A204.1 (cell line): ENCODE data around the gene ACIN1.
A peak's percentile ranks its signal among the peaks of the same experiment; 100 is the strongest.
"Not testable (repeated sequence)": the region's sequence is repeated elsewhere in the genome, so short reads cannot be mapped to it uniquely, and the experiment has no call there.

ENCODE experiments used
- FAIRE-seq: peaks from 2 replicates; lab custom pipeline; 2012; peaks lifted over from hg19 to GRCh38; lab: Jason Lieb, UNC

The ACIN1 gene

DNA sequence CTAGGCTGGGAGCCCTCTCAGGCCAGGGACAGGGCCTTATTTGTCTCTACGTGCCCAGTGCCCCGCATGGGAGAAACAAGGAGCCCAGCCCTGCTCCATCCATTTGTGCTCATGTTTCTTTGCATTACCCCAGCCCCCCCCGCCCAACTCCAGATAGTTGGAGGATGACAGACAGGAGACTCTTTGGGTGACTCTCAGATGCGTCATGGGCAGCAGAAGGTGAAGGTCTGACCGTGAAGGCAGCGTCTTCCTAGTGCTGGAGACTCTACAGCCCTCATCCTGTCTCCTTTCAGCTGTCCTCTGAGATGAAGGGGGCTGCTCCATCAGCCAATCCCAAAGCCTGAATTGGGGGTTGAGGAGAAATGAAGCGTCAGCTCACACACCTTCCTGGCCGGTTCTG lies 53.2 kb downstream of the ACIN1 start:
- no peak for FAIRE-seq

DNA sequence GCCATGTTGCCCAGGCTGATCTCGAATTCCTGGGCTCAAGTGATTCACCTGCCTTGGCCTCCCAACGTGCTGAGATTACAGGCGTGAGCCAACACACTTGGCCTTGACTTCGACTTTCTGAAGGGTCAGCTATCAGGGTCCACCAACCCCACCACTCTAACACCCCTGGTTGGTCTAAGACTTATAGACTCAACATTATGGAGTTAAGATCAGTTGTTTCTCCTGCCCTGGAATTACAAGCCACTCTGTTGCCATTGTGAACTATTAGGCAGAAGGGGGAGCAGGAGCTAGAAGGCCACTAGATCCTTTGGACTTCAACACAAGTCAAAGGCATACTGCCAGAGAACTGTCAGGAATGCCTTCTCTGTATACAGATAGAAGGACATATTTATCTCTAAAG lies 54.8 kb downstream of the ACIN1 start:
- no peak for FAIRE-seq

DNA sequence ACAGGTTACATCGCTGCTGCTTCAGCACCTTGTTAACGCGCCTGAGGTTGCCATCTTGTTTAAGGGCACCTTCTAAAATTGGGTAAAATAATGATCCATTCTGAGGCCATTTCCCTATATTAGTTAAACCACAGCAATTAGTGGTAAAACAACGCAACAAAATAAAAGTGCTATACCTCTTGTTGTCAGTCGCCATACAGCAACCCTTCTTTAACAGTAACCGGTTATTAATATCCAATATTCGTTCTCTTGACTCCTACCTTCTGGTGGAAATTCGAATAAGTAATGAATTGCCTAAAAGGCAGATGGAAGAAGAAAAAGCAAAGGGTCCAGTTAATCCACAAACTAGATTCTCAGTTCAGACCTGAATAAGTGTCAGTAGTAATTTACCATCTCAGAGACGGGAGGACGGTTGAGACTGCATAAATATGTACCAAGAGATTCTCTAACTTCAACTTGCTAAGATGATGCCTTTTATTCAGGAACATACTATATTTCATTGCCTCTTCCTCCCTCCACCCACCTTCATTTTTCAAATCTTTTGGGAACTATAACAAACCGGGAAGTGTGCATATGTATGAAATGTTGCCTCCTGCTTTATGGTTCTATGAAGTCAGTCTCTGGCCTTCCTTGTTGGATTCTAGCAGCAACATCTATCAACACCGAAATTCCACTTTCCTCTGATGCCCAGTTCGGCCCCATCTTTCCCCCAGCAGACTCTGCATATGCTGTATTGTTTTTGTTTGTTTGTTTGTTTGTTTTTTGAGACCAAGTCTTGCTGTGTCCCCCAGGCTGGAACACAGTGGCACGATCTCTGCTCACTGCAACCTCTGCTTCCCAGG lies 59.4 kb downstream of the ACIN1 start:
- FAIRE-seq: no peak

DNA sequence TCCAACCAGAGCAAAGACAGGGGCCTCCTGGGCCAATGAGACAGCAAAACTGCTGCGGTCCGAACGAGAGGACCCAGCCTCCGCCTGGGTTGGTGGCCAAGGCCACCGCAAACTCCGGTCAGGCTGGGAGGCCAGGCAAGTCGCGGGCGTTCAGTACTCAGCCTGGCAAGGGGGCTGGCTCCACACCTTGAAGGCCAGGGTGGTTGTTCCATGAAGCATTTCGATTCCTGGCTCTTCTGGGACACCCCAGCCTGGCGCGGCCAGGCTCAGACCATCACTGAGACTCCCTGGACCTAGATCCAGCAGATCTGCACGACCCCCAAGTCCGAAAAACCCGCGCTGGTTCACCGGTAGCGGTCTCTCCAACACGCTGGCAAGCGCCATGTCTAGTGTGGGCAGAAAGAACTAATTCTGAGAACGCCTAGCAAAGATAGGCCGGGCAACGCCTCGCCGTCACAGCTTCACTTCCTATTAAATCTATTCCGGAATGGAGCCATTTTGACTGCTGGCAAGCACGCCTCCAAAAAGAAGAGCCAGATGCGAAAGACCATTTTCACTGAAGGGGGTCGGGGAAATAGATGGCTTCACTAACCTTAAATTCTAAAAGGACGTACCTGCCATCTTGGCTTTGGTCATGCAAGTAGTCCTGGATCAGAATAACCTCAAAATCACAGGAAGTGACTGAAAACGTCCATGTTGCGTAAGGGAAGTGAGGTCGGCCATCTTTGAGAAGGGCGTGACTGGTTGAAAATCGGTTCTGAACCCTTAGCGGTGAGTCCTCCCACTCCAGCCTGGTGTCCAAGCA lies 60.2 kb downstream of the ACIN1 start, which contains the start of gene PSMB5:
Gene PSMB5 (minus strand): TSS at position 403 of the 805 bp plus-strand sequence. CDS start 19 bp downstream, at position 384.
- peak; percentile 83 for FAIRE-seq

DNA sequence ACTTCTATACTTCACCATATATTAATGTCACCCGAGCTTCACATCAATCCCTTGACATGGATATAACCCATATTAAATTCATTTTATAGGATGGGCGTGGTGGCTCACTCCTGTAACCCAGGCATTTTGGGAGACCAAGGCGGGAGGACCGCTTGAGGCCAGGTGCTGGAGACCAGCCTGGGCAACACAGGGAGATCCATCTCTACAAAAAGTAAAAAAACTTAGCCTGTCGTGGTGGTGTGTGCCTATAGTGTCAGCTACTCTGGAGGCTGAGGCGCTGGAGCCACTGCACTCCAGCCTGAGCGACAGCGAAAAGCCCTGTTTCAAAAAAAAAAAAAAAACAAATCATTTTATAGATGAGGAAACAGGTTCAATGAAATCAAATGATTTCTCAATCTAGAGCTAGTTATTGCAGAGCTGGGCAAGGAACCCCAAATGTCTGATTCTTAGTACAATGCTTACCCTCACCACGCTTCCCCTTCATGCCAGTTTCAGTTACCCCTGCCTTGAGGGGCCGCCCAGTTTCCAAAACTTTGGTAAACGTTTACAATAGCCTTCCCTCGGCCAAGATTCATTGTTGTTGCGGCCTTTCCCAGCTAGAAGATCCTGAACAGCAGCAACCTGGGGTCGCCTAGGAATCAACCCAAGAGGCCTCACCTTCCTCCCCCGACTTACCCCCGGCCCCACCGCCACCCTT lies 61.0 kb downstream of the ACIN1 start:
- FAIRE-seq: no peak

DNA sequence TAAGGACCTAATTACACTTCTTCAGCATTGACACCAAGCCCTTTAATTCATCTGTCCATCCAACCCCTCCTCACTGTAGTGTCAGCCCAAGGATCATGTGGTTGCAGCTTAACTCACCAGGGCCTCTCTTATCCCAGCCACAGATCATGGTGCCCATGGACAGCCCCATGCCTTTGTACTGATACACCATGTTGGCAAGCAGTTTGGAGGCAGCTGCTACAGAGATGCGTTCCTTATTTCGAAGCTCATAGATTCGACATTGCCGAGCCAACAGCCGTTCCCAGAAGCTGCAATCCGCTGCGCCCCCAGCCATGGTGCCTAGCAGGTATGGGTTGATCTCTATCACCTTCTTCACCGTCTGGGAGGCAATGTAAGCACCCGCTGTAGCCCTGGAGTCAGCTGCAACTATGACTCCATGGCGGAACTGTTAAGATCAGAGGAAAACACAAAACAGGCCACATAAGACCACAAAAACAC lies 61.6 kb downstream of the ACIN1 start:
- FAIRE-seq: no peak

DNA sequence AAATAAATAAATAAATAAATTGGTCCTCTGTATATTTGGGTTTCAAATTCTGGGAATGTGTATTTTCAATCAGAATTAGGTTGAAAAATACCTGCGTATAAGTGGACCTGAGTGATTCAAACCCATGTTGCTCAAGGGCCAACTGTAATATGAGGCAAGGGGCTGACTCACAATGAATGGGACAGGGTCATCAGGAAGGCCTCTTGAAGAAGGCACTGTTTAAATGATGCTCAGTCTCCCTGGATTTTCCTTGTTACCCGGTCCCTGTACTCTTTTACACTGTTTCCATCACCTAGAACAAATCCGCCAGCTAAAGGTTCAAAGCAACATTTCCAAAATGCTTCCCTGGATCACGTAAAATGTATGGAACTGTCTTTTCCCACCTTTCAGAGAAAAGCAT lies 64.0 kb downstream of the ACIN1 start:
- no peak for FAIRE-seq

DNA sequence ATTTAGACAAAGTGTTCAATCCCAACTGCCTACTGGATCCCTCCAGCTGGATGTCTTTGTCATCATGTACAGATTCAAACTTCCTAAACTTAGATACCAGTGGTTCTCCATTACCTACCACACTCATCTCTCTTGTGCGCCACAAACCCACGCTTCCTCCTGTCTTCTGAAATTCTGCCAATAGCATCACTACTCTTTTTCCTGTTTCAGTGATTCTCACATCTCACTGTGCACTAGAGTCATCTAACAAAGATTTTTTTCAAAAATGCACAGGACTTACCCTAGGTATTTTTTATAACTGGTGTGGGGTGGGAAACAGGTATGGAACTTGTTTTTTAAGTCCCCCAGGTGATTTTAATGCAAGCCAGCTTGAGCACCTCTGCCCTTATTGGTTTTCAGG lies 66.1 kb downstream of the ACIN1 start:
- no peak for FAIRE-seq

DNA sequence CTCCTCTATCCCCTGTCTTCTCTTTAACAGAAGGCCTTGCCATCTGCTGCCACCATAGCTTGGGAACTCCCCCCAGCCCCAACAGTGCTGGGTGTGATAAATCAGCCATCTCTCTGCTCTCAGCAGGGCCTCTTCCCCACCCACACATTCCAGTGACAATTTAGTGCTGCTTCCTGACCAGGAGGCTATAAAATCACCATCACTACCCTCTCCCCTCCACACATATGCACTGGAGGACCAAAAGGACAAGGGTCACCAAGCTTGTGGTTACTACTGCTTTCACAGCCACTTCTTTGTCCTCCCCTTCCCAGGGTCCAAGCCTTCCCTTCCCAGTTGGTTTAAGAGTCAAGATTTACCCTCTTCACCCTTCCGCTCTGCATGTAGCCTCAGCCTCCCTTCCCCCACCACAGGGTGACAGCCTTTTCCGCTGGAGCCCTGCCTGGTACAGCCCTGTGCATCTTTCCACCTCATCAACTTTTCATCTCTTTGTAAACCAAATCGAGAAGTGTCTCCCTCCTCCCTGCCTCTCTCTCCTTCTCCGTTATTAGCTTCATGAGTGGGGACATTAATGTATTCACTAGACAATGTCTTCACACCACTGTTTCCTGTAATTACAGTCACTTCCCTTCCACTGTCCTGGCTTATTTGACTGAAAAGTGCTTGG lies 69.7 kb downstream of the ACIN1 start:
- FAIRE-seq: no peak

DNA sequence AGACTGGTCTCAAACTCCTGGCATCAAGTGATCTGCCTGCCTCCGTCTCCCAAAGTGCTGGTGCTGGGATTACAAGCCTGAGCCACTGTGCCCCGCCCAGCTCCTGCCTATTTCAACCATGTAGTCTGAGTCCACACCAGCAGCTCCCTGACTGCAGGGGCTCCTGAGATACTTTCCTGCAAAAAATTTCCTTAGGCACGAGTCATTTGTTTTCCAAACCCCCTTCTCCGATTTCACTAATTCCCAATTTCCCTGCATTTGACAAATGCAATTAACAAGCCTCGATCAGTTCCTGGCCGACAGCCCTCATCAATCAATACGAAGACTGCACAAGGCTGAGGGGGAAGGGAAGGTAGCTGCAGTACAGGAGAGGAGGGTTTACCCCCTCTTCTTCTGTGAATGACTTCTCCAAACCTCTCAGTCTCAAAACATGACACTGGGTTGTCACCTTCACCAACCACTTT lies 70.3 kb downstream of the ACIN1 start:
- FAIRE-seq: no peak

DNA sequence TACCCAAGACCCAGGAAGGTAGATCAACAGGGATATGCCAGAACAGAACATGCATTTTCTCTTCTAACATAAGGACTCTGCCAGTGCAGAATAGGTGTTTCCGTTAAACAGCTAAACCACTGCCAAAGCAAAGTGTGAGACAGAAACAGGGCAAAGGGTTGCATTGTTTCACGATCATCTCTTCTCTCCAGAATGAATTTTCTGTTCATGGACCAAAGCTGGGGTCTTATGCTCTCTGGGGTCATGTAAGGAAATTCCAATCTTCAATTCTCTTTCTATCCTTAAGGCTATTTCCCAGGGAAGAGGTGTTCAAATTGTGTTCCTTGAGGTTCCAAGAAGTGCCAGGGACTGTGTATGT lies 71.2 kb downstream of the ACIN1 start:
- FAIRE-seq: no peak

DNA sequence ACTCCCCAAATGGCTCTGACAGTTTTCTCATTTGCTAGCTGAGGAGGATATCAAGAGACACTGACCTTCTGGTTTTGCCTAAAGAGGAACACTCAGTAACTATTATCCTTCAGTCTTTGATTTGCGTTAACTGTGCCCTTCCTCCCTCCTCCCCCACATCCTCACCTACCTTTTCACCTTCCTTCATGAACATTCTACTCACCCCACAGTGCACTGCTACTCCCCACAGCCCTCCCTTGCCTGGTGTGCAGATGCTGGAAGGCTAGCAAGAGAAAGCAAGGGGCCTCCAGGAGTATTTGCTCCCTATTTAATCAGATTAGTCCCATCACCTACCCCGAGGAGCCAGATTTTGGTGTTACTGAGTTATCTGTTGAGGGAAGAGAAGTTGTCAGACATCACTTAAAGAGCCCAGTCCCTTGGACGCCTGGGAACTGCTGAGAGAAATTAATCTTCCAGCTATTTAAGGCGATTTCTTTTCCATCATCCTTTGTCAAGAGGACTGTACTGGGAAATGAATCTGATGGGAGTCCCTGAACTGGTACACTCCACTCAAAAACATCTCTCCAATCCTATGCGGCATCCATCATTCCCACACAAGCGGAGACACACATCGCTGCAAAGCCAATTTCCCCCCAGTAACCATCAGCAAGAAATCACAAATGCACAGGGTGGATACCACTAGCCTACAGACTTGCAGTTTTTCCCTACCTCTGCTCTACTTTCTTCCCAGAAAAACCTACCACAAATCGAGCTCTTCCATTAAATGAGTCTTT lies 71.7 kb downstream of the ACIN1 start:
- FAIRE-seq: no peak

DNA sequence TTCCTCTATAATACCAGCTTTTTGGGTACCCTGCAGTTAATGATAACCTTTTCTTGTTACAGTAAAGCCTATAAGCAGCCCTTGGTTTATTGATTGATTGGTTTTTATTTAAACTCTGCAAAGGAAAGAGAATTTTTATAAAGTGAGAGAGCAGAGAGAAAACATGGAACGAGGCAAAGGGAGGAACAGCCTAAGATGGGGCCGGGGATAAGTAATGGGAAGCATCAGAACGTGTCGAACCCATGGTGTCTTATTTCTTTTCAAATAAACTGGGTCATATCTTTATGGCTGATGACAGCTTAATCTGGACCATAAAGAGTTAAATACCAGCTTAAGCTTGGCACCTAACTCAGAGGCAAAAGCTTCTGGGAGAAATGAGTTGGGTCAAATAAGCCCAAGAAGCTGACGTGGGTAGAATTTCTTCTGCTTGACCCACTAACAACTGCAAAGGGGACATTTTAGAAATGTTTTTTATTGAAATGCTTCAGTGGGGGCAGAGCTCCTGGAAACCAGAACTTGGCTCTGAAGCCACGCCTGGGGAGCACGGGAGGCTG lies 73.0 kb downstream of the ACIN1 start:
- no peak for FAIRE-seq

DNA sequence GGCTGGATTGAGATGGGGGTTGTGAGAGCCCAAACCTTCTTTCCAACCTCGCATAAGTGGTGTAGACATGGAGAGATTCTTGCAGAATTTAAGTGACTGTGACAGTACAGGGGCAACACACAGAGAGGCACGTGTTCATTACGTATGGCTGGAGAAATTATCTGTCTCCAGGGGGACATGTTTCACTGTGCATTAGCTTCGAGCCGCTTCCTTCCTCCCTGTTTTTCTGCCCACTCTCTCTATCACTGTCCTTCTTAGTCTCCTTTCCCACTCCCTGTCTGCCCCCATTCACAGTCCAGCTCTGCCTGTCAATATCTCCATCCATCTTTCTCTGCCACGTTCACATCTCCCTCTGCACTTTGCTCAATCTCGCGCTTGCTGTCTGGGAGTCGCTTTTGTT lies 73.5 kb downstream of the ACIN1 start:
- no peak for FAIRE-seq

DNA sequence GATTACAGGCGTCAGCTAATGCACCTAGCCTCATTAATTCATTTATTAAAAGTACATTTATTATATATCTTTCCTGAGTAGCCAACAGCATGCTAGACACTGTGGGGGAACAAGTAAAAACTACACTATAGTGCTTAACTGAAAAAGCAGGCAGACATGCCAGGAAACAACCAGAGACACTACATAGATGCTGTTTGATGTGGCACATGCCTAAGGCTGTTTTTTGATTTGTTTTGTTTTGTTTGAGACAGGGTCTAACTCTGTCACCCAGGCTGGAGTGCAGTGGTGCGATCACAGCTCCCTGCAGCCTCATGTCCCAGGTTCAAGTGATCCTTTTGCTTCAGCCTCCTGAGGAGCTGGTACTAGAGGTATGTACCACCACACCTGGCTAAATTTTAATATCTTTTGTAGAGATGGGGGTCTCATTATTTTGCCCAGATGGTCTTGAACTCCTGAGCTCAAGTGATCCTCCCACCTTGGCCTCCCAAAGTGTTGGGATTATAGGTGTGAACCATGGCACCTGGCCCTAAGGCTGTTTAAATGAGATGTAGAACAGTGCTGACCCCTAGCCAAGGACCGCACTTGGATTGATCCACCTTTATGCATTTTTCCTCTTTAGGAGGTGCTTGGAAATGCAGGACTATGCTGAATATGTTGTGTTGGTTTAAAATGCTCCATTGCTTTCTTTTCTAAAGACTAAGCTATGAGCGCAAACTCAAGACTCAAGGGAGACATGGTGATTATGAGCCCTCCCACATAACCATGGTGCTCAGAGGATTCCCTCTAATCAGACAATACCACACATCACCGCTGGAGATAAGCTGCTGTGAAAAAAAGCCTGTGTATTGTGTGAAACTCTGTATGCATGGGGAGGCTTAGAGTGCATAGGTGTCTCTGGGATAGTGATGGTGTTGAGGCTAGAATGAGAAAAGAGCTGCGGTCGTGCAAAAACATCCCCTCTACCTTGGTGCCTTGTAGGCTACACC lies 74.5 kb downstream of the ACIN1 start:
- FAIRE-seq: no peak

DNA sequence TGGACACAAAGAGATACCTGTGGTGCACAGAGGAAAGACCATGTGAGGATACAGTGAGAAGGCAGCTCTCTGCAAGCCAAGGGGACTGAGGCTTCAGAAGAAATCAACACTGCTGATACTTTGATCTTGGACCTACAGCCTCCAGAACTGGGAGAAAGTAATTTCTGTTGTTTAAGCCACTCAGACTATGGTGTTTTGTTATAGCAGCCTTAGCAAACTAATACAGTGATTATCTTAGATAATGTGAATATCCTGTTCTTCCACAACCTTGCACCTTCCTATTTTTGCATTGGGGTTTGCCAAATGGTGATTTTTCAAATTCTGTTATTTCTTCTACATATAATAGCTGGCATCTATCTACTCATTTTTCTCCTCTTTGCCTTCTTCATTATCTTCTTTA lies 76.8 kb downstream of the ACIN1 start:
- FAIRE-seq: no peak

DNA sequence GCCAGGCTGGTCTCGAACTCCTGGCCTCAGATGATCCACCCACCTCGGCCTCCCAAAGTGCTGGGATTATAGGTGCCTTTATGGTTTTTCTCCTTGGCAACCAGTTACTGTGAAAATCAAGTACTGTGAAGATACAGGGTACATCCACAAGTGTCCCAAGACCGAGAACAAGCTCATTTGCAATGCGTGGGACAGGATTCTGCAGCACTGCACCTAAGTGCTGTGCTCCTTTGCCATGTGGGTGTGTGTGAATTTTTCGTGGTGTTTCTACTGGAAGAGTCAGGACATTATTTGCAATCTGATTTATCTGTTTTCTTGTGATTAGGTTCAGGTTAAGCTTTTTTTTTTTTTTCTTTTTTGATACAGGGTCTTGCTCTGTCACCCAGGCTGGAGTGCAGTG lies 77.8 kb downstream of the ACIN1 start:
- no peak for FAIRE-seq

DNA sequence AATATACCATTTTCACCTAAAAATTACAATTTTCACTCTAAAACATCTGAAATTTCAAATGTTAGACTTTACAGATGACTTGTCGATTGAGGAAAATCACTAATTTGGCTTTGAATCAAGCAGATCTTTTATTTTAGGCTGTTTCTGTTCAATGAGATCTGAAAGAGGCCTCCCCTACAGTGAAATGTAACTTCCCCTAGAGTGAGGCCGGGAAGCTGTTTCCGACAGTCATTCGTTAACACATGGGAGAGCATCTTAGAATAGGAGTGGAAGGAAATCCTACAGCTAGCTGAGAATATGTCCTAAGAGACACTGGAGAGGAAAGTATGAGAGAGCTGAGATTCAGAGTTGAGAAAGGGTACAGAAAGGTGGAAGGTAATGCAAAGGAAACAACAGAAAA lies 79.3 kb downstream of the ACIN1 start:
- FAIRE-seq: no peak

DNA sequence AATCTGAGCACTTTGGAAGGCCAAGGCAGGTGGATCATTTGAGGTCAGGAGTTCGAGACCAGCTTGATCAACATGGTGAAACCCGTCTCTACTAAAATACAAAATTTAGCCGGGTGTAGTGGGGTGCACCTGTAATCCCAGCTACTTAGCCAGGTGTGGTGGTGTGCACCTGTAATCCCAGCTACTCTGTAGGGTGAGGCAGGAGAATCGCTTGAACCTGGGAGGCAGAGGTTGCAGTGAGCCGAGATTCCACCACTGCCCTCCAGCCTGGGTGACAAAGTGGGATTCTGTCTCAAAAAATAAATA lies 81.2 kb downstream of the ACIN1 start:
- not testable (repeated sequence) for FAIRE-seq
